Measurements from ENCODE around the gene ENC1.

The ENC1 gene

DNA sequence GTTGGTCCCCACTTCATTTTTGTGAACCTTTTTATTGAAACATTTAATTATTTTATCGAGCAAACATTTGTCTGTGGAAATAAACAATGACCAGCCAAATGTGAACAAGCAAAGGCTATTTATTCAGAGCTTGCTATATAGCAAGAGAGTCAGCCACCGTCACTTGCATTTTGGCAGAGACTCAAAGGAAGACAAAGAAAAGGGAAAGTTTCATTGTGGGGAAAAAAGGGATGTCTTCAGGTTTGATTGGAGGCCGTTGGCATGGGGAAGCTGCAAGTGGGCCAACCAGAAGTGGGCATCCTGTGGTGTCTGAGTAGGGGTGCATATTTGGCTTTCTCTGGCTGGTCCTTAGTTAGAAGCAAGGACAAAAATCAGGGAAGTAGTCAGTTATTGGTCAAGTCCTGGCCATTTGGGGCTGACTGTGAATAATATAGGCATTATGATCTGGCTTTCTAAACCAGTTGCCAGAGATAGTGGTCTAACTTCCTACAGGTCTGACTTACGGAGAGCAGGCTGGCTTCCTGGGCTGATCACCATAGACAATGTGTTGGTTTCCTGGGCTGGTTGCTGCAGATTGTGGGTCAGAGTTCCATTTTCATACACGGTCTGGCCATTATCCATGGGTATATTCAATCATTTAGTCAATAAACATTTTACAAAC is 16.6 kb downstream of the ENC1 start:
- H3K4me3 ChIP-seq (replicated peaks; ENCODE audit: insufficient read depth, low read length), result no peak overlapping the region
- no peaks in the 10 kb centered on the region for H3K27me3 ChIP-seq (ENCODE audit: insufficient read depth, poor library complexity, severe bottlenecking)
- TF ChIP-seq, protein P1, sequence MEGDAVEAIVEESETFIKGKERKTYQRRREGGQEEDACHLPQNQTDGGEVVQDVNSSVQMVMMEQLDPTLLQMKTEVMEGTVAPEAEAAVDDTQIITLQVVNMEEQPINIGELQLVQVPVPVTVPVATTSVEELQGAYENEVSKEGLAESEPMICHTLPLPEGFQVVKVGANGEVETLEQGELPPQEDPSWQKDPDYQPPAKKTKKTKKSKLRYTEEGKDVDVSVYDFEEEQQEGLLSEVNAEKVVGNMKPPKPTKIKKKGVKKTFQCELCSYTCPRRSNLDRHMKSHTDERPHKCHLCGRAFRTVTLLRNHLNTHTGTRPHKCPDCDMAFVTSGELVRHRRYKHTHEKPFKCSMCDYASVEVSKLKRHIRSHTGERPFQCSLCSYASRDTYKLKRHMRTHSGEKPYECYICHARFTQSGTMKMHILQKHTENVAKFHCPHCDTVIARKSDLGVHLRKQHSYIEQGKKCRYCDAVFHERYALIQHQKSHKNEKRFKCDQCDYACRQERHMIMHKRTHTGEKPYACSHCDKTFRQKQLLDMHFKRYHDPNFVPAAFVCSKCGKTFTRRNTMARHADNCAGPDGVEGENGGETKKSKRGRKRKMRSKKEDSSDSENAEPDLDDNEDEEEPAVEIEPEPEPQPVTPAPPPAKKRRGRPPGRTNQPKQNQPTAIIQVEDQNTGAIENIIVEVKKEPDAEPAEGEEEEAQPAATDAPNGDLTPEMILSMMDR (IDR thresholded peaks at IDR 0.05; ENCODE audit: insufficient read depth, low read length), result no peak
- no peak for TF ChIP-seq GABPA (IDR thresholded peaks at IDR 0.05; ENCODE audit: low read depth)
- no peak for TF ChIP-seq SPI1 (IDR thresholded peaks at IDR 0.05; ENCODE audit: borderline replicate concordance, low read depth)
- TF ChIP-seq, protein P2, sequence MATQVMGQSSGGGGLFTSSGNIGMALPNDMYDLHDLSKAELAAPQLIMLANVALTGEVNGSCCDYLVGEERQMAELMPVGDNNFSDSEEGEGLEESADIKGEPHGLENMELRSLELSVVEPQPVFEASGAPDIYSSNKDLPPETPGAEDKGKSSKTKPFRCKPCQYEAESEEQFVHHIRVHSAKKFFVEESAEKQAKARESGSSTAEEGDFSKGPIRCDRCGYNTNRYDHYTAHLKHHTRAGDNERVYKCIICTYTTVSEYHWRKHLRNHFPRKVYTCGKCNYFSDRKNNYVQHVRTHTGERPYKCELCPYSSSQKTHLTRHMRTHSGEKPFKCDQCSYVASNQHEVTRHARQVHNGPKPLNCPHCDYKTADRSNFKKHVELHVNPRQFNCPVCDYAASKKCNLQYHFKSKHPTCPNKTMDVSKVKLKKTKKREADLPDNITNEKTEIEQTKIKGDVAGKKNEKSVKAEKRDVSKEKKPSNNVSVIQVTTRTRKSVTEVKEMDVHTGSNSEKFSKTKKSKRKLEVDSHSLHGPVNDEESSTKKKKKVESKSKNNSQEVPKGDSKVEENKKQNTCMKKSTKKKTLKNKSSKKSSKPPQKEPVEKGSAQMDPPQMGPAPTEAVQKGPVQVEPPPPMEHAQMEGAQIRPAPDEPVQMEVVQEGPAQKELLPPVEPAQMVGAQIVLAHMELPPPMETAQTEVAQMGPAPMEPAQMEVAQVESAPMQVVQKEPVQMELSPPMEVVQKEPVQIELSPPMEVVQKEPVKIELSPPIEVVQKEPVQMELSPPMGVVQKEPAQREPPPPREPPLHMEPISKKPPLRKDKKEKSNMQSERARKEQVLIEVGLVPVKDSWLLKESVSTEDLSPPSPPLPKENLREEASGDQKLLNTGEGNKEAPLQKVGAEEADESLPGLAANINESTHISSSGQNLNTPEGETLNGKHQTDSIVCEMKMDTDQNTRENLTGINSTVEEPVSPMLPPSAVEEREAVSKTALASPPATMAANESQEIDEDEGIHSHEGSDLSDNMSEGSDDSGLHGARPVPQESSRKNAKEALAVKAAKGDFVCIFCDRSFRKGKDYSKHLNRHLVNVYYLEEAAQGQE (IDR thresholded peaks at IDR 0.05; ENCODE audit: insufficient replicate concordance, low read depth), result no peak
- no peak for TF ChIP-seq POLR2AphosphoS5 (IDR thresholded peaks at IDR 0.05; ENCODE audit: low read depth)
- H3K27ac ChIP-seq (replicated peaks), result no peak overlapping the region
- DNase-seq (ENCODE audit: low read depth in 1 of 2, low spot score in 1 of 2), result no peak

DNA sequence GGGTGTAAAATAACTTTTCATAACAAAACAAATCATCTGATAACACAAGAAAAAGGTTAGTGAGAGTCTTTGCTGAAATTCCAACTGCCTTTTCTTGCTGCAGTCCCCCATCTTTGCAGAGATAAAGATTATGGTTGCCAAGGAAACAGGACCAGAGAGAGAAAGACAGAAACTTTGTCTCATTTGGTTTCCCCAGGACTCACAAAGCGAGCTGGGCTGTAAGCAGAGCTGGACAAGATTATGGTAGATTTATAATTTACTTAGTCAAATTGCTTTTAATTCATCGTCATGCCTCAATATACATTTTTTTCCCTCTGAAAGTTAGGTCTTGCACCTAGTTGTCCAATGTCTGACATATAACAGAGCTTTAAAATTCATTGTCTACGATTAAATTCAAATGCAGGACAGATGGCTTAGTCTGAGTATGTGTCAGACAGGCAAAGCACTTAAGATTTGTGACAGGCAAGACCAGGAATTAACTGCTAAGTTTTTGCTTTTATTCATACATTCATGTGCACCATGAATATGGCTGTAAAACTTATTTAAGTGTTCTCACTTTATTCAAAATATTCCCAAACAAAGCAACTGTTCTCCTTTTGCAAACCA is 17.4 kb downstream of the ENC1 start:
- TF ChIP-seq, protein P2 (IDR thresholded peaks at IDR 0.05; ENCODE audit: insufficient replicate concordance, low read depth), result no peak
- TF ChIP-seq, protein P1 (IDR thresholded peaks at IDR 0.05; ENCODE audit: insufficient read depth, low read length), result no peak
- TF ChIP-seq SPI1 (IDR thresholded peaks at IDR 0.05; ENCODE audit: borderline replicate concordance, low read depth) (no peak), POLR2AphosphoS5 (IDR thresholded peaks at IDR 0.05; ENCODE audit: low read depth) (no peak), GABPA (IDR thresholded peaks at IDR 0.05; ENCODE audit: low read depth) (no peak)
- no peak for DNase-seq (ENCODE audit: low read depth in 1 of 2, low spot score in 1 of 2)
- H3K27me3 ChIP-seq (ENCODE audit: insufficient read depth, poor library complexity, severe bottlenecking), result no peaks in the 10 kb centered on the region
- no peak overlapping the region for H3K4me3 ChIP-seq (replicated peaks; ENCODE audit: insufficient read depth, low read length)
- no peak overlapping the region for H3K27ac ChIP-seq (replicated peaks)

DNA sequence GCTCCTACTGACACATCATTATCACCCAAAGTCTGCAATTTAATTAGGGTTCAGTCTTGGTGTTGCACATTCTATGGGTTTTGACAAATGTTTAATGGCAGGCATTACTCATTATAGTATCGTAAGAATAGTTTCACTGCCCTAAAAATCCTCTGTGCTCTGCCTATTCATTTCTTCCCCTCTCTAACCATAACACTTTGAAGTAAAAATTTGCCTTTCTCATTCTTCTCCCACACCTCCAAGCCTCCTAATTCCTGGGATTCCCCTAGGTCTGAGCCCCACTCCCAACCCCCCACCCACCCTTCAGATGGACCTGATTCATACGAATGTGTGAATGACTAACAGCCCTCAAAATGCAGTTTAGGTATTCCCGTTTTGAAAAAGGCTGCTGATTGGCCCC is 18.4 kb downstream of the ENC1 start:
- Histone ChIP-seq H3K27ac (replicated peaks) (no peak overlapping the region), H3K4me3 (replicated peaks; ENCODE audit: insufficient read depth, low read length) (no peak overlapping the region), H3K27me3 (ENCODE audit: insufficient read depth, poor library complexity, severe bottlenecking) (no peaks in the 10 kb centered on the region)
- DNase-seq (ENCODE audit: low read depth in 1 of 2, low spot score in 1 of 2), result no peak
- TF ChIP-seq, protein P1 (IDR thresholded peaks at IDR 0.05; ENCODE audit: insufficient read depth, low read length), result no peak

DNA sequence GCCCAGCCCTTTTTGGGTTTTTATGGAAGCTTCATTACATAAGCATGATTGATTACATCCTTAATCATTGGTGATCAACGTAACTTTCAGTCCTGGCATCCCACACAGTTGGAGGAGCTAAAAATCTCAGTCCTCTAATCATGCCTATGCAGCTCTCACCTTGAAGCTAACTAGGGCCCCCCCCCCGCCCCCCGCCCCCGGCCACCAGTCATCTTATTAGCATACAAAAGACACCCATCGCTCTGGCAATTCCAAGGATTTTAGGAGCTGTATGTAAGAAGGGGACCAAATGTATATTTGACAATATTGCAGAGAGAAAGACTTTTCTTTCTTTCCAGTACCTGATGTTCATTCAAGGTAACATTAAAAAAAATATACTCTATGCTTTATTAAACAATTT is 19.0 kb downstream of the ENC1 start:
- Histone ChIP-seq H3K27ac (replicated peaks) (no peak overlapping the region), H3K4me3 (replicated peaks; ENCODE audit: insufficient read depth, low read length) (no peak overlapping the region), H3K27me3 (ENCODE audit: insufficient read depth, poor library complexity, severe bottlenecking) (no peaks in the 10 kb centered on the region)
- TF ChIP-seq, protein P2 (IDR thresholded peaks at IDR 0.05; ENCODE audit: insufficient replicate concordance, low read depth), result no peak
- TF ChIP-seq, protein P1 (IDR thresholded peaks at IDR 0.05; ENCODE audit: insufficient read depth, low read length), result no peak
- TF ChIP-seq SPI1 (IDR thresholded peaks at IDR 0.05; ENCODE audit: borderline replicate concordance, low read depth) (no peak), POLR2AphosphoS5 (IDR thresholded peaks at IDR 0.05; ENCODE audit: low read depth) (no peak), GABPA (IDR thresholded peaks at IDR 0.05; ENCODE audit: low read depth) (no peak)
- no peak for DNase-seq (ENCODE audit: low read depth in 1 of 2, low spot score in 1 of 2)
